Adipose tissue (tissue), 3 donors: ENCODE measurements around the gene KDM1B. TPM values are rescaled to one million over a fixed set of nuclear protein-coding genes. Genes with fewer than 3 reads are reported as not detected.
"Not testable (repeated sequence)": the region's sequence is repeated elsewhere in the genome, so short reads cannot be mapped to it uniquely, and the experiment has no call there.

Experiments
- H3K27ac ChIP-seq: one replicate; pipeline ENCODE4 v1.5.1; 2013; ENCODE audit warnings: low read depth, low read length
- WGBS, 3 donors: extraction: QIAGEN DNeasy Blood & Tissue Kit; methylation state at CpG; one replicate each; pipeline ENCODE4 v1.1.7; 2013; 5-methylcytosine and 5-hydroxymethylcytosine counted together
- polyA plus RNA-seq, 3 donors: library from polyadenylated mRNA; stranded (reverse); fragments of 200-250 nt; gene quantifications; one replicate each; pipeline ENCODE4 v1.2.3, GENCODE V29; 2013
- donor health status: healthy with polysubstance abuse.
- donor health status: Bipolar disorder and iron deficiency.
- donor health status: healthy.

Gene KDM1B
- polyA plus RNA-seq, 3 donors, result 4.0 to 9.7 (median 4.9) TPM

GRCh38 chr6:18178960-18179615, 23.9 kb downstream of the KDM1B start:
- 73 to 92% (median 77%) methylated on average over 3 of the region's 3 CpGs for WGBS, 3 donors
- no peak overlapping the region for H3K27ac ChIP-seq

- WGBS, 3 donors, result 64 to 84% (median 70%) methylated on average over 5 of the region's 5 CpGs
- no peak overlapping the region for H3K27ac ChIP-seq
Measured at GRCh38 chr6:18179770-18180356, 24.6 kb downstream of the KDM1B start.

DNA sequence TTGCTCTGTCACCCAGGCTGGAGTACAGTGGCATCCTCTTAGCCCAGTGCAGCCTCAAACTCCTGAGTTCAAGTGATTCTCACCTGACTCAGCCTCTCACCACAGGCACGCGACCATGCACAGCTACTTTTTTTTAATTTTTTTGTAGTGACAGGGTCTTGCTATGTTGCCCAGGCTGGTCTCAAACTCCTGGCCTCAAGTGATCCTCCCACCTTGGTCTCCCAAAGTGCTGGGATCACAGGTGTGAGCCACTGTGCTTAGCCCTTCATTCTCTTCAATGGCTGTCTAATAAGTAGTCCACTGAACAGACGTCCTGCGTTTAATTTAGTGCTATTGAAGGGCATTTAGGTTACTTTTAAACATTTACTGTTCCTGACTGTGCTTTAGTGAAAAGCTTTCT, 27.3 kb downstream of the KDM1B start:
- no peak overlapping the region for H3K27ac ChIP-seq
- 83 to 92% (median 91%) methylated on average over 4 of the region's 4 CpGs for WGBS, 3 donors

DNA sequence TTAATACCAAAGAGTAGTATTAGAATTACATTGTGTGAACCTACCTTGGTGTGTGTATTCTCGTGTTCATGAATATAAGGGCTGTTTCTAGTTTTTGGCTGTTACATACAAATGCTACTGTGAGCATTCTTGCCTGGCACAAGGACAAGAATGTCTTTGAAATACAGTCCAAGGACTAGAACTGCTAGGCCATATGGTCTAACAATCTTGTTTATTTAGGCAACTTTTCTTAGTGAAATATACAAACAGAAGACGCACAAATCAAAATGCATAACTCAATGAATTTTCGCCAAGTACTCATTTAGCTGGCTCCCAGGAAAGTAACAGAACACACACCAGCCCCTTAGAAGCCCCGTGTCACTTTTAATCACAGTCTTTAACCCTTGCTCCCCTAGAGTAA, 28.5 kb downstream of the KDM1B start:
- 31 to 84% (median 76%) methylated on average over 4 of the region's 4 CpGs for WGBS, 3 donors
- H3K27ac ChIP-seq, result no peak overlapping the region

GRCh38 chr6:18185624-18186023, 30.4 kb downstream of the KDM1B start:
- H3K27ac ChIP-seq, result no peak overlapping the region
- 50 to 69% (median 56%) methylated on average over 1 of the region's 1 CpG for WGBS, 3 donors

GRCh38 chr6:18186033-18186432, 30.8 kb downstream of the KDM1B start:
- 36 to 54% (median 41%) methylated on average over 2 of the region's 2 CpGs for WGBS, 3 donors
- no peak overlapping the region for H3K27ac ChIP-seq

DNA sequence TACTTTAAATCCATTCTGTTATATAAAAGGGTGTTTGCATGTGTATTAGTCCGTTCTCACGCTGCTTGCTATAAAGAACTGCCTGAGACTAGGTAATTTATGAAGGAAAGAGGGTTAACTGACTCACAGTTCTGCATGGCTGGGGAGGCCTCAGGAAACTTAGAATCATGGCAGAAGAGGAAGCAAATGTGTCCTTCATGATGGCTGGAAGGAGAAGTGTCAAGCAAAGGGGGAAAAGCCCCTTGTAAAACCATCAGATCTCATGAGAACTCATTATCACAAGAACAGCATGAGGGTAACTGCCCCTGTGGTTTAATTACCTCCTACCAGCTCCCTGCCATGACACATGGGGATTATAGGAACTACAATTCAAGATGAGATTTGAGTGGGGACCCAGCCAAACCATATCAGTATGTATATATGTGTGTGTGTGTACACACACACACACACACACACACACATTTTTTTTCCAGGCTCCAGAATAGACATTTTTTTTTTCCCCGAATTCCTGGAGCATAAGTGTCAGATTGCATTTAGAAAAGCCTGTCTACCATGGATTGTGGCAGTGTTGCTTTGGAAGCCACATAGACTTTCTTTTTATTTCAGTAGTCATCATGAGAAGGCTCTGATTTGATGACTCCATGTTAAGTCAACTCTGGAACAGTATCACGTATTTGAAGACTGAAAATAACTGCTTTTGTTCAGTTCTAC, 31.5 kb downstream of the KDM1B start:
- H3K27ac ChIP-seq, result no peak overlapping the region
- WGBS, 3 donors, result 76 to 95% (median 85%) methylated on average over 4 of the region's 4 CpGs

- 91 to 94% (median 93%) methylated on average over 10 of the region's 10 CpGs for WGBS, 3 donors
Measured at GRCh38 chr6:18187701-18188100, 32.5 kb downstream of the KDM1B start.

GRCh38 chr6:18189196-18189595, 34.0 kb downstream of the KDM1B start:
- H3K27ac ChIP-seq, result no peak overlapping the region
- WGBS, 3 donors, result 97 to 100% (median 97%) methylated on average over 2 of the region's 2 CpGs

More at GRCh38 chr6:18187701-18188100, 32.5 kb downstream of the KDM1B start:
- H3K27ac ChIP-seq, result no peak overlapping the region

DNA sequence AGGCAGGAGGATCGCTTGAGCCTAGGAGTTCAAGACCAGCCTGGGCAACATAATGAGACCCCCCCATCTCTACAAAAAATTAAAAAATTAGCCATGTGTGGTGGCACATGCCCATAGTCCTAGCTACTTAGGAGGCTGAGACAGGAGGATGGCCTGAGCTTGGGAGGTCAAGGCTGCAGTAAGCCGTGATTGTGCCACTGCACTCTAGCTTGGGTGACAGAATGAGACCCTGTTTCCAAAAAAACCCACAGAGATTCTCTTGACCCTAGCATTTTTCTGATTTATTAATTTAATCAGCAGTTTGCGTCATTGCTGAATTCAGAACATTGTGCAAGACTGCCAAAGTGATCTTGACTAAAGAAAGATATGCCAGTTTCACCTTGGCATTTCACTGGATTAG, 36.8 kb downstream of the KDM1B start:
- no peak overlapping the region for H3K27ac ChIP-seq
- 90 to 97% (median 96%) methylated on average over 3 of the region's 3 CpGs for WGBS, 3 donors

GRCh38 chr6:18203786-18204185, 48.6 kb downstream of the KDM1B start:
- 89 to 97% (median 95%) methylated on average over 6 of the region's 6 CpGs for WGBS, 3 donors

GRCh38 chr6:18204691-18205090, 49.5 kb downstream of the KDM1B start:
- WGBS, 3 donors, result 92 to 93% (median 92%) methylated on average over 8 of the region's 8 CpGs
- H3K27ac ChIP-seq, result no peak overlapping the region

More at GRCh38 chr6:18203786-18204185, 48.6 kb downstream of the KDM1B start:
- no peak overlapping the region for H3K27ac ChIP-seq

- 93 to 95% (median 94%) methylated on average over 6 of the region's 6 CpGs for WGBS, 3 donors
- no peak overlapping the region for H3K27ac ChIP-seq
Measured at GRCh38 chr6:18206591-18206990, 51.4 kb downstream of the KDM1B start.

GRCh38 chr6:18207438-18207837, 52.2 kb downstream of the KDM1B start:
- no peak overlapping the region for H3K27ac ChIP-seq
- WGBS, 3 donors, result 68 to 81% (median 80%) methylated on average over 8 of the region's 8 CpGs

- no peak overlapping the region for H3K27ac ChIP-seq
- 25 to 59% (median 44%) methylated on average over 2 of the region's 2 CpGs for WGBS, 3 donors
Measured at GRCh38 chr6:18207949-18208348, 52.7 kb downstream of the KDM1B start.

GRCh38 chr6:18208778-18209177, 53.6 kb downstream of the KDM1B start:
- not testable (repeated sequence) for H3K27ac ChIP-seq
- 82 to 97% (median 82%) methylated on average over 6 to 9 of the region's 9 CpGs for WGBS, 3 donors

- no peak overlapping the region for H3K27ac ChIP-seq
- 63 to 88% (median 87%) methylated on average over 12 of the region's 12 CpGs for WGBS, 3 donors
Measured at GRCh38 chr6:18209539-18210197, 54.4 kb downstream of the KDM1B start.

GRCh38 chr6:18210707-18211106, 55.5 kb downstream of the KDM1B start:
- no peak overlapping the region for H3K27ac ChIP-seq
- 89 to 94% (median 91%) methylated on average over 5 of the region's 5 CpGs for WGBS, 3 donors

- 85 to 94% (median 88%) methylated on average over 6 of the region's 6 CpGs for WGBS, 3 donors
- no peak overlapping the region for H3K27ac ChIP-seq
Measured at GRCh38 chr6:18211338-18211737, 56.1 kb downstream of the KDM1B start.
